Measurements from ENCODE around the gene MARCHF3.
"Not testable (repeated sequence)": the region's sequence is repeated elsewhere in the genome, so short reads cannot be mapped to it uniquely, and the experiment has no call there.

The MARCHF3 gene

GRCh38 chr5:126911986-126912385 lies 118.4 kb downstream of the MARCHF3 start:
- DNase-seq: no peak

- no peak for DNase-seq
Observed at GRCh38 chr5:126909856-126910255, 120.5 kb downstream of the MARCHF3 start.

DNA sequence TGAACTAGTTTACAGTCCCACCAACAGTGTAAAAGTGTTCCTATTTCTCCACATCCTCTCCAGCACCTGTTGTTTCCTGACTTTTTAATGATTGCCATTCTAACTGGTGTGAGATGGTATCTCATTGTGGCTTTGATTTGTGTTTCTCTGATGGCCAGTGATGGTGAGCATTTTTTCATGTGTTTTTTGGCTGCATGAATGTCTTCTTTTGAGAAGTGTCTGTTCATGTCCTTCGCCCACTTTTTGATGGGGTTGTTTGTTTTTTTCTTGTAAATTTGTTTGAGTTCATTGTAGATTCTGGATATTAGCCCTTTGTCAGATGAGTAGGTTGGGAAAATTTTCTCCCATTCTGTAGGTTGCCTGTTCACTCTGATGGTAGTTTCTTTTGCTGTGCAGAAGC lies 126.0 kb downstream of the MARCHF3 start:
- not testable (repeated sequence) for DNase-seq

DNA sequence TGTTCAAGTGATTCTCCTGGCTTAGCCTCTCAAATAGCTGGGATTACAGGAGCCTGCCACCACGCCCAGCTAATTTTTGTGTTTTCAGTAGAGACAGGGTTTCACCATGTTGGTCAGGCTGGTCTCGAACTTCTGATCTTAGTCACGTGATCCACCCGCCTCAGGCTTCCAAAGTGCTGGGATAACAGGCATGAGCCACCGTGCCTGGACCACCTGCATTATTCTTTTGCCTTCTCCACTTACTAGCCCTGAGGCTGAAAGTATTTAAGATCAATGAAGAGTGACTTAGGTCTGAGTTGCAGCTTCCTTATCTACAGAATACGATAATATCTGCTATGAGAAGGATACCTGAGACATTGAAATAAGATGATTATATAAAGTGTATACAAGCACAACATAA lies 129.6 kb downstream of the MARCHF3 start:
- DNase-seq: no peak

- DNase-seq: no peak
Observed at GRCh38 chr5:126899476-126899875, 130.9 kb downstream of the MARCHF3 start.

GRCh38 chr5:126897851-126898630 lies 132.3 kb downstream of the MARCHF3 start:
- DNase-seq: no peak

- no peak for DNase-seq
Observed at GRCh38 chr5:126896170-126896702, 134.1 kb downstream of the MARCHF3 start.

DNA sequence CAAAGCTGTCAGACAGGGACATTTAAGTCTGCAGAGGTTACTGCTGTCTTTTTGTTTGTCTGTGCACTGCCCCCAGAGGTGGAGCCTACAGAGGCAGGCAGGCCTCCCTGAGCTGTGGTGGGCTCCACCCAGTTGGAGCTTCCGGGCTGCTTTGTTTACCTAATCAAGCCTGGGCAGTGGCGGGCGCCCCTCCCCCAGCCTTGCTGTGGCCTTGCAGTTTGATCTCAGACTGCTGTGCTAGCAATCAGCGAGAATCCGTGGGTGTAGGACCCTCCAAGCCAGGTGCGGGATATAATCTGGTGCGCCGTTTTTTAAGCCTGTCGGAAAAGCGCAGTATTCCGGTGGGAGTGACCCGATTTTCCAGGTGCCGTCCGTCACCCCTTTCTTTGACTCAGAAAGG lies 134.6 kb downstream of the MARCHF3 start:
- DNase-seq: not testable (repeated sequence)

GRCh38 chr5:126890414-126890813 lies 139.9 kb downstream of the MARCHF3 start:
- not testable (repeated sequence) for DNase-seq

- DNase-seq: no peak
Observed at GRCh38 chr5:126888175-126888574, 142.2 kb downstream of the MARCHF3 start.

DNA sequence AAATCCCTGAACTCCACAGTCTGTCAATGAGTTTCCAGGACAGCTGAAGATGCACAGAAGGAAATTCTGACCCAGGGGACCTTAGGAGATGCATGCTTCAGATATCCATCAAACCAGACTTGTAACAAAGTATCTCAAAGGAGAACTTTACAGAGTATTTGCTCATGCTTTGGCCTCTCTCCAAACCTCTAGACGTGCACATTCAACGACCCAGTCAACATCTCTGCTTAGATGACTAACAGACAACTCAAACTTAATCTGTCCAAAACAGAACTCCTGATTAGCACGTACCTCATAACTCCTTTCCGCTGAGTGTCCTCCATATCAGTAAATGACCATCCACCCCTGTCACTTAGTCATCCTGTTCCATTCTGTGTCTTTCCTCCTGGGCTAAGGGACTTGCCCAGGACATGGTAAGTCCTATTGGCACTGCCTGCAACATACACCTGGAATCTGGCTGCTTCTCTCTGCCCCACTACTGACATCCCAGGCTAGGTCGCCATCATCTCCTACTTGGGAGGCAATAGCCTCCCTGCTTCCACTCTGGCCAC lies 146.0 kb downstream of the MARCHF3 start:
- no peak for DNase-seq

GRCh38 chr5:126883564-126884245 lies 146.7 kb downstream of the MARCHF3 start:
- no peak for DNase-seq

DNA sequence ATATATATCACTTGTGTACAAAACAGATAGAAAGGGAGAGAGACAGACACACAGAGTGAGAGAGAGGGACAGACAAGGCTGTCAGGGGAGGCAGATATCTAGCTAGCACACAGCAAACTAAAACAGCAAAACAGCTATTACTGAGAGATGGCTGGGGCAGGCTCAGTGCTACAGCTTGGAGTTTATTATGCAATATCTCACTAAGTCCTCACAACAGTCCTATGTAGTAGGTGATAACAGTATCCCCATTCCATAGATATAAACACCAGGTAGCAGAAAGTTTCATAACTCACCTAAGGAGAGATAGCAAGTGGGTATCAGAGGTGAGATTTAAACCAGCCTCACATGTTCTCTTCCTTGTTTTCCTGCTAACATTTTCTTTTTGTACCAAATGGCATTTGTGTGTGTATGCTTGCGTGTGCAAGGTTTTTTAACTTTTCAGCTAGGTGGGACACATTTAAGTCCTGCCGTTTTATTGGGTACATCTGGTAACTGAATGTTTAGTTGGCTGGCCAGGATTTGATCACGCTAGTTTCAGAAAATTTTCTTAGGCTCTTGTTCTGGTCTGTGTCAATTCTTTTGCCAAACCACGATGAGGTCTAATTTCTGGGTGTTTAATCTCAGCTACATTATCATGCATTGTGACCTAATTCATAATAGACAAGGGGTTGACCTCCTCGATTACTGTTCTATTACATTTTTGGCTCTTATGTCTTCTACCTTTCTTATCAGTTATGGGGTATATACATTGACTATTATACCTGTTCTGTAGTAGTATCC lies 148.3 kb downstream of the MARCHF3 start:
- DNase-seq: no peak

- no peak for DNase-seq
Observed at GRCh38 chr5:126878634-126879033, 151.7 kb downstream of the MARCHF3 start.

DNA sequence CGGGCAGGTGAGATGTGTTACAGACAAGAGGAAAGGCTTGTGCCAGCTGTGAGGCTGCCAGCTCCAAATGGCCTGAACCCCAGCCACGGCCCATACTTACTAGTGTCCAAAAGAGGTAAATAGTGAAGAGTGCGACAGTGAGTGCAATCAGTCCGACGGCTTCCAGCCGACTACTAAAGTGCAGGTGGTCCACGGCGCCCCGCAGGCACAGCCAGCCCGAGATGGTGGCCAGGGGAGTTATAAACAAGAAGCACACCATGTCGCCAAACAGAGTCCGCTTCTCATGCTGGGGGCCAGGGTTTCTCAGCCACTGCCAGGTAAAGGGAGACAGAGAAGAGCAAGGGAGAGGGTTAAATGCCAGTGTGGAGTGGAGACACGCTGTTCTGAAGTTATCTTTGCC lies 152.3 kb downstream of the MARCHF3 start:
- DNase-seq: no peak

DNA sequence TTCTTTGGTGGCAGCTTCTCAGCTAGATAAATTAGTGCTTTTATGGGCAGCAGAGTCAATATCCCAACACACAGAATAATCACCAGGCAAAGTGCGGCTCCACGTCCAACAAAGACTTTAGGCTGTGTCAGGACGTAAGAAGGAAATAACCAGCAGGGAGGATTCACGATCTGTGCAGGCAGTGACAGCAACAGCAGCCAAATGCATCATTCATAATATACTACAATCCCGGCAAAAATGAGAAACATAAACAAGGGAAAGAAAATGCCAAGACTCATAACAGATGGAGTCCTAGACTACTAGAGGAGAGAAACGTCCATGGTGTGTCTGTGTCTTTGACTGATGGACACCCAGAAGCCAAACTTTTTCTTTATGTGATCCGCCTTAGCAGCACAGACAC lies 152.8 kb downstream of the MARCHF3 start:
- DNase-seq: no peak

GRCh38 chr5:126875303-126875785 lies 155.0 kb downstream of the MARCHF3 start:
- no peak for DNase-seq

DNA sequence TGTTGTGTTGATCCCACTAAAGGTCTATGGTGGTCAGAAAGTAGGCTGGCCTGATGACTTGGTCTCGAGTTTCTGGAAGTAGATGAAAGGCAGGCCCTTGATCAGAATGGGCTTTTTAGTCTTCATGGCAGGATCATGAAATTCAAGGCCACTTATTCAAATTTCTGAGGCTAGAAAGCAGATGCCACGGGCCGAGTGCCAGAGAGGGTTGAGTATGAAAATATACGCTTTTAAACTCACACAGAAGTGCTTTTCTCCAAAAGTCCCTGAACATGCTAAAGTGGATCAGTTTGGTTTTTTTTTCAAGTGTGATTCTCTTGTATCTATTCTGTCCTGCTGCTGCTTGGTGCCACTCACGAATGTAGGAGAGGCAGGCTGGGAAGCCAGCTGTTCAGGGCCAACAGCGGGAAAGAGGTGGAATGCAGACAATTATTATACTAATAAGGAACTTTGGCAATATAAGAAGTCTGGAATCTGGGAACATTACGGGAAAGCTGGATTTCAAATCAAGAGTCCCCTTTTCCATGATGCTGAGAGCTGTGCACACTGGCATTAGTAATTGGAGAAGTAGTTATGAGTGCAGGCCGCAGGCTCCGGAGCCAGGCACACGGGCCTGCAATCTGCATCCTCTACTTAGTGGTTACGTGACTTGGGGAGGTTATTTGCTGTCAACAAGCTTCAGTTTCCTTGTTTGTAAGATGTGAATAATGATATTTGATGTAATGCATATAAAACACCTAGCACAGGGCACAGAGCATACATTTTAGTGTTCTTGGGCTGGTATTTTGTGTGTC lies 157.6 kb downstream of the MARCHF3 start:
- no peak for DNase-seq

DNA sequence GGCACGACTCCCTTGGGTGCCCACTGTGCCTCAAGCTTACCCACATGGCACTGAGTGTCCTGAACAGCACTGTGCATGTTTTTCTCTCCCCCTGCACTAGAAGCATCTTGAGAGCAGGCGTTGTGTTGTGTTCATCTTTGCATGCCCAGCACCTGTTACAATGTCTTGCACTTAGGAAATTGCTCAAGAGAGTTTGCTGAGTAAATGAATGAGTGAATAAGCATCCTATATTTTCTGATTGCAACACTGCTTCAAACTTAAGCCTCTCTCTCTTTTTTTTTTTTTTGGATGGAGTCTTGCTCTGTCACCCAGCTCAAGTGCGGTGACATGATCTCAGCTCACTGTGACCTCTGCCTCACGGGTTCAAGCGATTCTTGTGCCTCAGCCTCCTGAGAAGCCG lies 158.9 kb downstream of the MARCHF3 start:
- no peak for DNase-seq

DNA sequence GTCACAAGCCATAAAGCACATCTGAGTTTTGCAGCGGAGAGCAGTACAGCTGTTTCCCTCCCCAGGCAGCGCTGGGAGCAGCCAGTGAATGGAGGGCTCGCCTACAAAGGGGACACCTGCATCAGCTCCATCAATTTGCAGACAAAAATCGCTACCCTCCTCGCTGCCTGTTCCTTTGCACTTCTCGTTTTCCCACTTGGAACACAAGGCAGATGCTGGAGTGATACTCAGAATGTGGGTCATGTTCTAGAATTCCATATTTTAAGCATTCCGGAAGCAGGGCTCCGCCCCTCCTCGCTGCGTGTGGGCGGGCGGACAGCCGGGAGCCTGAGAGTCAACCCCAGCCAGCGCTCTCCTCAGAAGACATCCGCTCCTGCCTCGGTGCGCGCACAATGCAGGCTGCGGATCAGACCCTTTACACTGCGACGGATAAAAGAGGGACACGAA lies 161.3 kb downstream of the MARCHF3 start:
- DNase-seq: no peak

DNA sequence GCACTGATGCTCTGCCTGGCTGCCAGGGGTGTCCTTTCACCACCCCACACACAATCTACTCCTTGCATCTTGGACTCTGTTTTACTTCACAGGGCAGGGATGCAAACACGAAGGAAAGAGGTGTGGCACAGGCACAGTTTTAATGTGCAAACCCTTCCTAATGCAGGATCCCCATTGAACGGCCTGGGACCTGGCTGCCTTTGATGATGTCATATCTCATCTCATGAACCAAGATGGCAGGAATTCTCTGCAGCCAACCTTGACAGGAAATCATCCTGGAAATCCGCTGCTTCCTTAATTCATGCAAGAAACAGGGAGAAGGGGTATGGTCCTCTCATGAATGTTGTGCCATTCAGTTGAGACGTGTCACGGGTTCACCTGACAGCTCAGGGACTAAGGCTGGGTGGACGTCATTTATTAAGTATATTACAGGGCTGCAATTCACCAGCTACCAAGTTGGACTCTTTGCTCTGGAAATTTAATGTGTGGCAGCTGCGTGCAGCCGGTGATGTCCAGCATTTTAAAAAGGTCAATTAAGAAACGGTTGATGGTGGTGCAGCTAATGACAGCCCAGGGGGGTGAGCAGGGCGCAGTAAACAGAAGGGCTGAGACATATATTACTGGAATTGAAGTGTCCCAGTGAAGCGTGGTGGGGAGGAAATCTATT lies 161.9 kb downstream of the MARCHF3 start:
- DNase-seq: peak; percentile 41
